DND-41 (cell line): ENCODE data around the gene SIRT6.

ENCODE experiments used
- EZH2 ChIP-seq: IDR thresholded peaks from 3 replicates; pipeline ENCODE4 v1.6.1; 2012; ENCODE audit warnings: borderline replicate concordance, low read depth, mild to moderate bottlenecking, moderate library complexity, low read length, inconsistent platforms; ENCODE audit not compliant: severe bottlenecking
- TF ChIP-seq, protein P1 (sequence below): IDR thresholded peaks from 2 replicates; pipeline ENCODE4 v1.5.1; 2012; ENCODE audit warnings: borderline replicate concordance, low read length, moderate library complexity, mild to moderate bottlenecking; ENCODE audit not compliant: poor library complexity, severe bottlenecking; ENCODE audit errors: extremely low read depth

GRCh38 chr19:4134351-4134750 lies 48.0 kb downstream of the SIRT6 start:
- TF ChIP-seq, protein P1, sequence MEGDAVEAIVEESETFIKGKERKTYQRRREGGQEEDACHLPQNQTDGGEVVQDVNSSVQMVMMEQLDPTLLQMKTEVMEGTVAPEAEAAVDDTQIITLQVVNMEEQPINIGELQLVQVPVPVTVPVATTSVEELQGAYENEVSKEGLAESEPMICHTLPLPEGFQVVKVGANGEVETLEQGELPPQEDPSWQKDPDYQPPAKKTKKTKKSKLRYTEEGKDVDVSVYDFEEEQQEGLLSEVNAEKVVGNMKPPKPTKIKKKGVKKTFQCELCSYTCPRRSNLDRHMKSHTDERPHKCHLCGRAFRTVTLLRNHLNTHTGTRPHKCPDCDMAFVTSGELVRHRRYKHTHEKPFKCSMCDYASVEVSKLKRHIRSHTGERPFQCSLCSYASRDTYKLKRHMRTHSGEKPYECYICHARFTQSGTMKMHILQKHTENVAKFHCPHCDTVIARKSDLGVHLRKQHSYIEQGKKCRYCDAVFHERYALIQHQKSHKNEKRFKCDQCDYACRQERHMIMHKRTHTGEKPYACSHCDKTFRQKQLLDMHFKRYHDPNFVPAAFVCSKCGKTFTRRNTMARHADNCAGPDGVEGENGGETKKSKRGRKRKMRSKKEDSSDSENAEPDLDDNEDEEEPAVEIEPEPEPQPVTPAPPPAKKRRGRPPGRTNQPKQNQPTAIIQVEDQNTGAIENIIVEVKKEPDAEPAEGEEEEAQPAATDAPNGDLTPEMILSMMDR, result no peak
- no peak for TF ChIP-seq EZH2
